Endodermal cell (in vitro differentiated cells): ENCODE measurements around the gene CCDC93. TPM values are rescaled to one million over a fixed set of nuclear protein-coding genes. Genes with fewer than 3 reads are reported as not detected.

Source experiments
- DNase-seq: peaks from one replicate; pipeline ENCODE4 v3.0.0-alpha.2; 2017
- H3K27ac ChIP-seq: 2 replicates; pipeline ENCODE4 v1.5.1; 2013; ENCODE audit warnings: mild to moderate bottlenecking, low read depth, low read length, moderate library complexity
- H3K27me3 ChIP-seq: 2 replicates; pipeline ENCODE4 v1.6.1; 2013; ENCODE audit warnings: mild to moderate bottlenecking, low read length, moderate library complexity; ENCODE audit not compliant: insufficient read depth, control insufficient read depth, poor library complexity, severe bottlenecking
- H3K36me3 ChIP-seq: 2 replicates; pipeline ENCODE4 v1.7.0; 2013; ENCODE audit warnings: mild to moderate bottlenecking, low read length, moderate library complexity; ENCODE audit not compliant: control insufficient read depth, insufficient read depth
- H3K4me1 ChIP-seq: one replicate; pipeline ENCODE4 v1.7.0; 2013; ENCODE audit warnings: low read length; ENCODE audit not compliant: control insufficient read depth, insufficient read depth
- H3K4me3 ChIP-seq: 2 replicates; pipeline ENCODE4 v1.5.1; 2013; ENCODE audit warnings: mild to moderate bottlenecking, low read length, moderate library complexity
- H3K9ac ChIP-seq: 2 replicates; pipeline ENCODE4 v1.6.1; 2013; ENCODE audit warnings: mild to moderate bottlenecking, low read length, moderate library complexity; ENCODE audit not compliant: poor library complexity, severe bottlenecking; ENCODE audit errors: extremely low read depth
- H3K9me3 ChIP-seq: 2 replicates; pipeline ENCODE4 v1.6.1; 2013; ENCODE audit warnings: mild to moderate bottlenecking, low read length, moderate library complexity; ENCODE audit not compliant: control insufficient read depth
- H3K27ac Mint-ChIP-seq: 2 replicates; pipeline ENCODE4 v1.8.0; 2020; ENCODE audit warnings: mixed read lengths
- H3K27me3 Mint-ChIP-seq: 2 replicates; pipeline ENCODE4 v1.8.0; 2021; ENCODE audit warnings: mild to moderate bottlenecking, mixed read lengths; ENCODE audit not compliant: insufficient read depth
- H3K36me3 Mint-ChIP-seq: 2 replicates; pipeline ENCODE4 v1.8.0; 2020; ENCODE audit warnings: low read depth, mixed read lengths
- H3K4me1 Mint-ChIP-seq: 2 replicates; pipeline ENCODE4 v1.8.0; 2020; ENCODE audit warnings: mixed read lengths
- H3K4me3 Mint-ChIP-seq: 2 replicates; pipeline ENCODE4 v1.8.0; 2020; ENCODE audit warnings: mild to moderate bottlenecking, moderate library complexity, mixed read lengths
- H3K9me3 Mint-ChIP-seq: 2 replicates; pipeline ENCODE4 v1.8.0; 2020; ENCODE audit warnings: mild to moderate bottlenecking, mixed read lengths
- WGBS, 2 experiments: methylation state at CpG; one replicate each; pipeline versions ENCODE4 v1.1.5 to v1.1.7; 2013; ENCODE audit warnings: missing lambda C conversion rate in 2 of 2, mixed read lengths in 1 of 2; ENCODE audit not compliant: insufficient coverage in 1 of 2, insufficient read length in 1 of 2; 5-methylcytosine and 5-hydroxymethylcytosine counted together
- total RNA-seq, 2 donors: library from RNA; stranded (reverse); fragmentation: NEBNext Ultra II Directional in 1 of 2; extraction: Animal tissue kit (Norgen Biotek cat#: 25700) in 1 of 2; gene quantifications; 2 replicates in 1 of 2; 3 replicates in 1 of 2; pipeline ENCODE4 v1.2.1, GENCODE V29; 2021
- TF ChIP-seq, protein P1 (sequence below): fragments of 200-600 bp; sonication (generic); conservative IDR thresholded peaks from 2 replicates; pipeline ENCODE4 v1.5.0; 2021; ENCODE audit warnings: antibody characterized with exemption, mild to moderate bottlenecking

CCDC93 gene
- total RNA-seq, 2 donors from 2014 or later, result 35.6 to 36.6 TPM

DNA sequence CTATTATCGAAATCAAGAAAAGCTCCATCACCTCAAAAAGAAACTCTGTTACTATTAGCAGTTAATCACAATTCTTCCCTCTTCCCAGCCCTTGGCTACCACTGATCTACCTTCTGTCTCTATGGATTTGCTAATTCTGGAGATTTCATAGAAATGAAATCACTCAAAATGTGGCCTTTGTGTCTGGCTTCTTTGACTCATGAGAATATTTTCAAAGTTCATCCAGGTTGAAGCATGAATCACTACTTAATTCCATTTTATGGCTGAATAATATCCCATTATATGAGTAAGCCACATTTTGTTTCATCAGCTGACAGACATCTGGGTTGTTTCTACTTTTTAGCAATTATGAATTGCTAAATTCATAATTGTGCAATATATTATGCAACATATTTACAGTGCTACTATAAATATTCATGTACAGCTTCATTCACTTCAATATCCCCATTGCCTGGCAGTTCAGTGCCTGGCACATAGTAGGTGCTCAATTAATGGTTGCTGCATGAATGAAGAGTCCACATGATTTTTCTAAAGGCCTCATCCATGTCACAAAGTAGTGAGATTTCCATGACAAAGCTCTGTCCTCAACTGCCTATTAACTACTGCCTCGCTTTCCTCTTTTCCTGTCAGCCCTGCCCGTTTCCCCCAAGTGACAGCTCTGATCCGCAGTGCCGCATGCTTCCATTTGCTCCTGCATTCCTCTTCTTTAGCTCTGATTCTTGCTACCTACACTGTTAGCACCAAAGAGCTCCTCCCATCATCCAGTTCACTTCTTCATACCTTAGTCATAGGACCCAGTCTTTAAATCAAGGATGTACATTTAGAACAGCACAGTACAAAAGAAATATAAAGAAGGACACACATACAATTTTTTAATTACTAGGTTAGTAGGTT, 32.8 kb downstream of the CCDC93 start:
- WGBS, 2 experiments, result 96 to 100% methylated on average over 4 to 5 of the region's 5 CpGs
- H3K9me3 ChIP-seq, result no peaks in the 10 kb centered on the region
- no peak overlapping the region for H3K4me3 ChIP-seq
- Mint-ChIP-seq H3K4me3 (no peak overlapping the region), H3K4me1 (peaks cover 4% of the 10 kb centered on the region), H3K36me3 (peaks cover 16% of the 10 kb centered on the region), H3K9me3 (no peaks in the 10 kb centered on the region), H3K27me3 (no peaks in the 10 kb centered on the region), H3K27ac (no peak overlapping the region)
- peaks cover 2% of the 10 kb centered on the region for H3K4me1 ChIP-seq
- no peaks in the 10 kb centered on the region for H3K27me3 ChIP-seq
- H3K9ac ChIP-seq, result no peak overlapping the region
- H3K36me3 ChIP-seq, result peaks cover 56% of the 10 kb centered on the region
- TF ChIP-seq, protein P1, sequence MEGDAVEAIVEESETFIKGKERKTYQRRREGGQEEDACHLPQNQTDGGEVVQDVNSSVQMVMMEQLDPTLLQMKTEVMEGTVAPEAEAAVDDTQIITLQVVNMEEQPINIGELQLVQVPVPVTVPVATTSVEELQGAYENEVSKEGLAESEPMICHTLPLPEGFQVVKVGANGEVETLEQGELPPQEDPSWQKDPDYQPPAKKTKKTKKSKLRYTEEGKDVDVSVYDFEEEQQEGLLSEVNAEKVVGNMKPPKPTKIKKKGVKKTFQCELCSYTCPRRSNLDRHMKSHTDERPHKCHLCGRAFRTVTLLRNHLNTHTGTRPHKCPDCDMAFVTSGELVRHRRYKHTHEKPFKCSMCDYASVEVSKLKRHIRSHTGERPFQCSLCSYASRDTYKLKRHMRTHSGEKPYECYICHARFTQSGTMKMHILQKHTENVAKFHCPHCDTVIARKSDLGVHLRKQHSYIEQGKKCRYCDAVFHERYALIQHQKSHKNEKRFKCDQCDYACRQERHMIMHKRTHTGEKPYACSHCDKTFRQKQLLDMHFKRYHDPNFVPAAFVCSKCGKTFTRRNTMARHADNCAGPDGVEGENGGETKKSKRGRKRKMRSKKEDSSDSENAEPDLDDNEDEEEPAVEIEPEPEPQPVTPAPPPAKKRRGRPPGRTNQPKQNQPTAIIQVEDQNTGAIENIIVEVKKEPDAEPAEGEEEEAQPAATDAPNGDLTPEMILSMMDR, result no peak
- H3K27ac ChIP-seq, result no peak overlapping the region
- no peak for DNase-seq

DNA sequence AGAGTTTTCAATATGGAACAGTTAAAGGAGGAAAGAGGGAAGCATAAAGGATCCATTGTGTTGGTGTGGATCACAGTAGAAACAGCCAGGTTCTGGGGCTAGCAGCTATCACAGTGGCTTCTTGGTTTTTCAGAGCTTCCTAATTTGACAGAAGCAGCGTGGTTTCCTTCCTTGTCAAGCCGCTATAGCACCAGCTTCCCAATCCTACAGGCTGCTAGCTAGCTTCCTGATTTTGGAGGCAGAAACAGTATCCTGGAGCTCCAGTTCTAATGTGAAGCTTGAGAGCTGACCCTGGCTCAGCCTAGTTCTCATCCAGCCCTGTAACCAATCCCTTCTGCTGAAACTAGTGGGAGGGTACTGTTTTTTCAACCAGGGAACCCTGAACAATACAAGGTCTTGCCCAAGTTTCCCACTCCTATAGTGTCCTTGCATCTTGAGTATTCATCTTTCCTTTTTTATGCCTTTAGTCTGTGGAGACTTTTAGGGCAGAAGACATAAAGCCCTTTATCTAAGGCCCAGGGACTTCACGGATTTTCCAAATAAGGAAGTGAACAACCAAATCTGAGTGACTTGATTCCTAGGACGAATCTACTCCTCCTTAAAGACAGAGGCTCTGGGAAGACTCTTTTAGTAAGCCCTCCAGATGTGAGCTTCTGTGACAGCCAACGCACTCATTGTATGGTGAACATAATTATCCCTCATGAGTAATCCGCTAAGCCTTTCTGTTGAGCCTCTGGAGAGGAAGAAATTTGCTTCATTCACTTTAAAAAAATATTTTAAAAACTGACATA, 33.8 kb downstream of the CCDC93 start:
- DNase-seq, result no peak
- WGBS, 2 experiments, result 84 to 91% methylated on average over 4 to 6 of the region's 6 CpGs
- Mint-ChIP-seq H3K36me3 (peaks cover 16% of the 10 kb centered on the region), H3K27ac (no peak overlapping the region), H3K4me1 (peaks cover 4% of the 10 kb centered on the region), H3K9me3 (no peaks in the 10 kb centered on the region), H3K27me3 (no peaks in the 10 kb centered on the region), H3K4me3 (no peak overlapping the region)
- TF ChIP-seq, protein P1, result no peak
- Histone ChIP-seq H3K4me3 (no peak overlapping the region), H3K27ac (no peak overlapping the region), H3K9me3 (no peaks in the 10 kb centered on the region), H3K27me3 (no peaks in the 10 kb centered on the region), H3K36me3 (peaks cover 56% of the 10 kb centered on the region), H3K4me1 (peaks cover 2% of the 10 kb centered on the region), H3K9ac (no peak overlapping the region)

DNA sequence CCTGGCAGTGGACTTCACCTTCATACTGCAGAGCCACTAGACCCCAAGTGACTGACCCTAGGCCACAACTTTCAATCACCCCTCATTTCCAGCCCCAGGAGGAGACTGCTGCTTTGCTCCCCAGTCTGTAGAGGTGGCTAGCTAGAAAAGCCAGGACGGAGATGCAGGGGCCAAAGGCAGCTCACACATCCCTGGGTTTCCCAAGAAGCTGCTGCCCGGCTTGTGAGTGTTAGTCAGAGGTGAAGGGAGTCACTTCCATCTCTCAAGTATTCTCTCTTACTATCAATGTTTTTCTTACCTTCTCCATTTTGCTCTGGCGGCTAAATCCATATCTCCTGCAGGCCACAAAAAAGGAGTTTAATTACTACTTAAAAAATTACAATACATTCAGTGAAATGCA, 36.2 kb downstream of the CCDC93 start:
- TF ChIP-seq, protein P1, result no peak
- Mint-ChIP-seq H3K4me3 (no peak overlapping the region), H3K27ac (no peak overlapping the region)

More for the DNA sequence above, 36.2 kb downstream of the CCDC93 start:
- no peaks in the 10 kb centered on the region for H3K27me3 Mint-ChIP-seq
- no peak overlapping the region for H3K9ac ChIP-seq
- no peak overlapping the region for H3K4me3 ChIP-seq
- H3K27me3 ChIP-seq, result no peaks in the 10 kb centered on the region
- H3K4me1 Mint-ChIP-seq, result peaks cover 4% of the 10 kb centered on the region
- H3K36me3 ChIP-seq, result peaks cover 58% of the 10 kb centered on the region
- DNase-seq, result no peak
- H3K4me1 ChIP-seq, result peaks cover 2% of the 10 kb centered on the region
- H3K27ac ChIP-seq, result no peak overlapping the region
- H3K36me3 Mint-ChIP-seq, result peaks cover 32% of the 10 kb centered on the region
- H3K9me3 Mint-ChIP-seq, result no peaks in the 10 kb centered on the region
- 97 to 100% methylated on average over 1 to 3 of the region's 3 CpGs for WGBS, 2 experiments
- H3K9me3 ChIP-seq, result no peaks in the 10 kb centered on the region
